ENCODE results near the gene DENND2C.

Gene DENND2C

DNA sequence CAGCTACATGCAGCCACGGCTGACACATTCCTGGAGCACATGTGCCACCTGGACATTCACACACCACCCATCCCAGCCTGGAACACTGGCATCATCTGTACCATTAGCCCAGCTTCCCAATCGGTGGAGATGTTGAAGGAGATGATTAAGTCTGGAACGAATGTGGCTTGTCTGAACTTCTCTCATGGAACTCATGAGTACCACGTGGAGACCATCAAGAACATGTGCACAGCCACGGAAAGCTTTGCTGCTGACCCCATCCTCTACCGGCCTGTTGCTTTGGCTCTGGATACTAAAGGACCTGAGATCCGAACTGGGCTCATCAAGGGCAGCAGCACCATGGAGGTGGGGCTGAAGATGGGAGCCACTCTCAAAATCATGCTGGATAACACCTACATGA is 133.8 kb downstream of the DENND2C start:
- DNase-seq = no peak

DNA sequence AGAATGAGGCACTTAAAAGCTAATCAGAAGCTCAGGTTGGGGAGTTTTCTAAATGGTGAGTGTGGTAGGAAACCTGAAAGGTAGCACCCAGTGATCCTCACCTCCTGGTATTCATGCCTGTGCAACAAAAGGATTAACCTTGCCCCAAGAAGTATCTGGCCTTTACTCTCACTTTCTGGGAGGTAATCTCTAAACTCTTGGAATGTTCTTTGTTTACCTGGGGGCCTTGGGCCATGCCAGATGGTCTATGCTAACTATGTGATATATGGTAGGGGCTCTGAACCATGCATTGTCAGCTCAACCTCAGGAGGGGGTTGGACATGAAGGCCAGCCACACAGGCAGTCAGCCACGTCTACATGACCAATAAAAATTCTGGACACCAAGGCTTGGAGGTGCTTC is 134.4 kb downstream of the DENND2C start:
- no peak for DNase-seq
